Measurements from ENCODE around the gene AP3B1. TPM values are rescaled to one million over a fixed set of nuclear protein-coding genes. Genes with fewer than 3 reads are reported as not detected.

Gene AP3B1
- total and polyA plus RNA-seq, 2 experiments from 2014 or later: 32.1 to 46.3 TPM

DNA sequence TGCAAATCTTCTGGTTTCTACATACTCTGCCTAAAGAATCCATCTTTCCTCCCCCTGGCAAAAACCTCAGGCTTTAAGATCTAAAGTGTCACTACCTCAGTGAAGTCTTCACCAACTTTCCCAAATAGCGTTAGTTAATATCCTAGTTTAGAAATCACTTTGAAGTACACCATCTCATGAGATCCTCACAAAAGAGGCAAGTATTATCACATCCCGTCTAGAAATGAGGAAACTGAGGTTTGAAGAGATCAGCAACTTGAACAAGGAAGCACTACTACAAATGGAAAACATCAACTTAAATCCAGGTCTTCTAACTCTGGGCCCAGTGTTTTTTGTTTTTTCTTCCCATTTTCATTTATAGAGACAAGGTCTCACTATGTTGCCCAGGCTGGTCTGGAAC lies 4.6 kb downstream of the AP3B1 start:
- TF ChIP-seq EZH2 (IDR thresholded peaks at IDR 0.05; ENCODE audit: low read depth, unreplicated experiment) (no peak), POLR2AphosphoS5 (IDR thresholded peaks at IDR 0.05; ENCODE audit: low read depth) (no peak), STAT1 (IDR thresholded peaks at IDR 0.05; ENCODE audit: unreplicated experiment) (no peak), ZNF114 (CRISPR knock-in tag; IDR thresholded peaks at IDR 0.05) (no peak), NANOG (IDR thresholded peaks at IDR 0.05; ENCODE audit: borderline replicate concordance) (no peak), JUNB (IDR thresholded peaks at IDR 0.05; ENCODE audit: unreplicated experiment) (no peak), CREB1 (CRISPR knock-in tag; IDR thresholded peaks at IDR 0.05; ENCODE audit: low read depth) (no peak), EZH2phosphoT487 (IDR thresholded peaks at IDR 0.05; ENCODE audit: unreplicated experiment) (no peak)
- TF ChIP-seq, protein P1, sequence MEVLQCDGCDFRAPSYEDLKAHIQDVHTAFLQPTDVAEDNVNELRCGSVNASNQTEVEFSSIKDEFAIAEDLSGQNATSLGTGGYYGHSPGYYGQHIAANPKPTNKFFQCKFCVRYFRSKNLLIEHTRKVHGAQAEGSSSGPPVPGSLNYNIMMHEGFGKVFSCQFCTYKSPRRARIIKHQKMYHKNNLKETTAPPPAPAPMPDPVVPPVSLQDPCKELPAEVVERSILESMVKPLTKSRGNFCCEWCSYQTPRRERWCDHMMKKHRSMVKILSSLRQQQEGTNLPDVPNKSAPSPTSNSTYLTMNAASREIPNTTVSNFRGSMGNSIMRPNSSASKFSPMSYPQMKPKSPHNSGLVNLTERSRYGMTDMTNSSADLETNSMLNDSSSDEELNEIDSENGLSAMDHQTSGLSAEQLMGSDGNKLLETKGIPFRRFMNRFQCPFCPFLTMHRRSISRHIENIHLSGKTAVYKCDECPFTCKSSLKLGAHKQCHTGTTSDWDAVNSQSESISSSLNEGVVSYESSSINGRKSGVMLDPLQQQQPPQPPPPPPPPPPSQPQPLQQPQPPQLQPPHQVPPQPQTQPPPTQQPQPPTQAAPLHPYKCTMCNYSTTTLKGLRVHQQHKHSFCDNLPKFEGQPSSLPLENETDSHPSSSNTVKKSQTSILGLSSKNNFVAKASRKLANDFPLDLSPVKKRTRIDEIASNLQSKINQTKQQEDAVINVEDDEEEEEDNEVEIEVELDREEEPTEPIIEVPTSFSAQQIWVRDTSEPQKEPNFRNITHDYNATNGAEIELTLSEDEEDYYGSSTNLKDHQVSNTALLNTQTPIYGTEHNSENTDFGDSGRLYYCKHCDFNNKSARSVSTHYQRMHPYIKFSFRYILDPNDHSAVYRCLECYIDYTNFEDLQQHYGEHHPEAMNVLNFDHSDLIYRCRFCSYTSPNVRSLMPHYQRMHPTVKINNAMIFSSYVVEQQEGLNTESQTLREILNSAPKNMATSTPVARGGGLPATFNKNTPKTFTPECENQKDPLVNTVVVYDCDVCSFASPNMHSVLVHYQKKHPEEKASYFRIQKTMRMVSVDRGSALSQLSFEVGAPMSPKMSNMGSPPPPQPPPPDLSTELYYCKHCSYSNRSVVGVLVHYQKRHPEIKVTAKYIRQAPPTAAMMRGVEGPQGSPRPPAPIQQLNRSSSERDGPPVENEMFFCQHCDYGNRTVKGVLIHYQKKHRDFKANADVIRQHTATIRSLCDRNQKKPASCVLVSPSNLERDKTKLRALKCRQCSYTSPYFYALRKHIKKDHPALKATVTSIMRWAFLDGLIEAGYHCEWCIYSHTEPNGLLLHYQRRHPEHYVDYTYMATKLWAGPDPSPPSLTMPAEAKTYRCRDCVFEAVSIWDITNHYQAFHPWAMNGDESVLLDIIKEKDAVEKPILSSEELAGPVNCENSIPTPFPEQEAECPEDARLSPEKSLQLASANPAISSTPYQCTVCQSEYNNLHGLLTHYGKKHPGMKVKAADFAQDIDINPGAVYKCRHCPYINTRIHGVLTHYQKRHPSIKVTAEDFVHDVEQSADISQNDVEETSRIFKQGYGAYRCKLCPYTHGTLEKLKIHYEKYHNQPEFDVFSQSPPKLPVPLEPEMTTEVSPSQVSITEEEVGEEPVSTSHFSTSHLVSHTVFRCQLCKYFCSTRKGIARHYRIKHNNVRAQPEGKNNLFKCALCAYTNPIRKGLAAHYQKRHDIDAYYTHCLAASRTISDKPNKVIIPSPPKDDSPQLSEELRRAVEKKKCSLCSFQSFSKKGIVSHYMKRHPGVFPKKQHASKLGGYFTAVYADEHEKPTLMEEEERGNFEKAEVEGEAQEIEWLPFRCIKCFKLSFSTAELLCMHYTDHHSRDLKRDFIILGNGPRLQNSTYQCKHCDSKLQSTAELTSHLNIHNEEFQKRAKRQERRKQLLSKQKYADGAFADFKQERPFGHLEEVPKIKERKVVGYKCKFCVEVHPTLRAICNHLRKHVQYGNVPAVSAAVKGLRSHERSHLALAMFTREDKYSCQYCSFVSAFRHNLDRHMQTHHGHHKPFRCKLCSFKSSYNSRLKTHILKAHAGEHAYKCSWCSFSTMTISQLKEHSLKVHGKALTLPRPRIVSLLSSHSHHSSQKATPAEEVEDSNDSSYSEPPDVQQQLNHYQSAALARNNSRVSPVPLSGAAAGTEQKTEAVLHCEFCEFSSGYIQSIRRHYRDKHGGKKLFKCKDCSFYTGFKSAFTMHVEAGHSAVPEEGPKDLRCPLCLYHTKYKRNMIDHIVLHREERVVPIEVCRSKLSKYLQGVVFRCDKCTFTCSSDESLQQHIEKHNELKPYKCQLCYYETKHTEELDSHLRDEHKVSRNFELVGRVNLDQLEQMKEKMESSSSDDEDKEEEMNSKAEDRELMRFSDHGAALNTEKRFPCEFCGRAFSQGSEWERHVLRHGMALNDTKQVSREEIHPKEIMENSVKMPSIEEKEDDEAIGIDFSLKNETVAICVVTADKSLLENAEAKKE (CRISPR knock-in tag; IDR thresholded peaks at IDR 0.05): no peak
- TF ChIP-seq, protein P2, sequence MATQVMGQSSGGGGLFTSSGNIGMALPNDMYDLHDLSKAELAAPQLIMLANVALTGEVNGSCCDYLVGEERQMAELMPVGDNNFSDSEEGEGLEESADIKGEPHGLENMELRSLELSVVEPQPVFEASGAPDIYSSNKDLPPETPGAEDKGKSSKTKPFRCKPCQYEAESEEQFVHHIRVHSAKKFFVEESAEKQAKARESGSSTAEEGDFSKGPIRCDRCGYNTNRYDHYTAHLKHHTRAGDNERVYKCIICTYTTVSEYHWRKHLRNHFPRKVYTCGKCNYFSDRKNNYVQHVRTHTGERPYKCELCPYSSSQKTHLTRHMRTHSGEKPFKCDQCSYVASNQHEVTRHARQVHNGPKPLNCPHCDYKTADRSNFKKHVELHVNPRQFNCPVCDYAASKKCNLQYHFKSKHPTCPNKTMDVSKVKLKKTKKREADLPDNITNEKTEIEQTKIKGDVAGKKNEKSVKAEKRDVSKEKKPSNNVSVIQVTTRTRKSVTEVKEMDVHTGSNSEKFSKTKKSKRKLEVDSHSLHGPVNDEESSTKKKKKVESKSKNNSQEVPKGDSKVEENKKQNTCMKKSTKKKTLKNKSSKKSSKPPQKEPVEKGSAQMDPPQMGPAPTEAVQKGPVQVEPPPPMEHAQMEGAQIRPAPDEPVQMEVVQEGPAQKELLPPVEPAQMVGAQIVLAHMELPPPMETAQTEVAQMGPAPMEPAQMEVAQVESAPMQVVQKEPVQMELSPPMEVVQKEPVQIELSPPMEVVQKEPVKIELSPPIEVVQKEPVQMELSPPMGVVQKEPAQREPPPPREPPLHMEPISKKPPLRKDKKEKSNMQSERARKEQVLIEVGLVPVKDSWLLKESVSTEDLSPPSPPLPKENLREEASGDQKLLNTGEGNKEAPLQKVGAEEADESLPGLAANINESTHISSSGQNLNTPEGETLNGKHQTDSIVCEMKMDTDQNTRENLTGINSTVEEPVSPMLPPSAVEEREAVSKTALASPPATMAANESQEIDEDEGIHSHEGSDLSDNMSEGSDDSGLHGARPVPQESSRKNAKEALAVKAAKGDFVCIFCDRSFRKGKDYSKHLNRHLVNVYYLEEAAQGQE (IDR thresholded peaks at IDR 0.05; ENCODE audit: unreplicated experiment): no peak
- TF ChIP-seq, protein P3, sequence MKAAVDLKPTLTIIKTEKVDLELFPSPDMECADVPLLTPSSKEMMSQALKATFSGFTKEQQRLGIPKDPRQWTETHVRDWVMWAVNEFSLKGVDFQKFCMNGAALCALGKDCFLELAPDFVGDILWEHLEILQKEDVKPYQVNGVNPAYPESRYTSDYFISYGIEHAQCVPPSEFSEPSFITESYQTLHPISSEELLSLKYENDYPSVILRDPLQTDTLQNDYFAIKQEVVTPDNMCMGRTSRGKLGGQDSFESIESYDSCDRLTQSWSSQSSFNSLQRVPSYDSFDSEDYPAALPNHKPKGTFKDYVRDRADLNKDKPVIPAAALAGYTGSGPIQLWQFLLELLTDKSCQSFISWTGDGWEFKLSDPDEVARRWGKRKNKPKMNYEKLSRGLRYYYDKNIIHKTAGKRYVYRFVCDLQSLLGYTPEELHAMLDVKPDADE (IDR thresholded peaks at IDR 0.05): no peak
- Mint-ChIP-seq H3K36me3 (ENCODE audit: low read depth) (no peaks in the 10 kb centered on the region; the same call in 2 of the 3 replicates), H3K9me3 (no peaks in the 10 kb centered on the region), H3K27me3 (ENCODE audit: insufficient read depth, low read depth, poor library complexity) (peaks cover 8% of the 10 kb centered on the region), H3K27ac (no peak overlapping the region), H3K4me1 (peaks cover 24% of the 10 kb centered on the region; the same call in 2 of the 3 replicates), H3K4me3 (no peak overlapping the region)
- Histone ChIP-seq H3K4me3 (no peak overlapping the region), H3K4me1 (ENCODE audit: insufficient read depth) (peaks cover 14% of the 10 kb centered on the region), H3K27ac (ENCODE audit: low read depth) (no peak overlapping the region), H4K20me1 (replicated peaks; ENCODE audit: insufficient read depth) (peaks cover 30% of the 10 kb centered on the region), H3K9me2 (ENCODE audit: insufficient read depth) (no peaks in the 10 kb centered on the region), H3K36me3 (ENCODE audit: insufficient read depth) (no peaks in the 10 kb centered on the region), H3K4me2 (no peak overlapping the region), H2AFZ (no peak overlapping the region), H3K79me2 (replicated peaks; ENCODE audit: insufficient read depth) (peaks cover 86% of the 10 kb centered on the region), H3F3A (replicated peaks; ENCODE audit: low read depth) (peaks cover under 1% of the 10 kb centered on the region), H3K27me3 (ENCODE audit: insufficient read depth) (no peaks in the 10 kb centered on the region)
- DNase-seq (ENCODE audit: low spot score) (no peak), ATAC-seq (no peak)

Measured in GM23338 (cell line).